BE2C (cell line): ENCODE data around the gene SFXN4.

Experiments
- DNase-seq: peaks from one replicate; pipeline ENCODE4 v3.0.0-alpha.2; 2020
- H3K27me3 ChIP-seq: fragments of 250-450 bp; sonication (Bioruptor Pico); 2 replicates; pipeline ENCODE4 v1.5.1; 2020; ENCODE audit warnings: mild to moderate bottlenecking
- H3K36me3 ChIP-seq: fragments of 250-450 bp; sonication (Bioruptor Pico); 2 replicates; pipeline ENCODE4 v1.5.1; 2020; ENCODE audit warnings: mild to moderate bottlenecking
- H3K4me1 ChIP-seq: fragments of 250-450 bp; sonication (Bioruptor Pico); 2 replicates; pipeline ENCODE4 v1.5.1; 2020
- H3K4me3 ChIP-seq: 2 replicates; pipeline ENCODE4 v1.5.1; 2011; ENCODE audit warnings: low read depth, low read length
- H3K9me3 ChIP-seq: fragments of 250-450 bp; sonication (Bioruptor Pico); 2 replicates; pipeline ENCODE4 v1.5.1; 2020
- CTCF ChIP-seq: IDR thresholded peaks from 2 replicates; pipeline ENCODE4 v1.5.1; 2012; ENCODE audit warnings: mild to moderate bottlenecking, low read depth, low read length

Gene SFXN4

DNA sequence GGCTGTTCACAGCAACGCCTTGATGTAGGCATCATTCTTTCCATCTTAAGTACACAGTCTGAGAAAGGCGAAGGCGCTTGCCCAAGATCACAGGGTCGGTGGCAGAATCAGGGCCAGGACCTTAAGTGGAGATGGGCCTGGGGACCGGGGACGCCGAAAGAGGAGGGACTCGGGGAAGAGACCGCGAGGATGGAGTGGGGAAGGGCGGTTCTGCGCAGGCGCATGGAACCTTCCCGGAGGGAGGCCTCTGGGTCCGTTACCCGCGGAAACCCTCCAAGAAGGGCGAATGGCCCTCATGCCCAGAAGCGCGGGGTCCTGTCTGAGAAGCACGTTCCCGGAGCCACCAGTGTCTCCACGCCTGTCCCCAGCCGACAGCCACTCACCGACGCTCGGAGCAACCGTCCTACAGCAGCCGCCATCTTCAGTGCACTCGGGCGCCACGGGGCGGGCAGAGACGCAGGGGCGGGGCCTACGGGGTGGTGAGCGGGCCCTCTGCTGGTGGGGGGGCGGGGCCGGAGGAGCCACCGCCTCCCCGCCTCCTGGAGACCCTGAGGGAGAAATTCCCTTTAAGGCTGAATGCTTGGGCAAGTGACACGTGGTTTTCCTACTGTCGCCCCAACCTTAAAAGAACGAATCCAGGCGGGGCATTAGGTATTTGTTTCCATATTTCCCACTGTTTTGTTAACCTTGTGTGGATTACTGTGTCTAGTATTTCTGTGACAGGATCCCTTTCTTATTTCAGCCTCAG, 13.0 kb upstream of the SFXN4 start, which contains the start of gene PRDX3:
PRDX3 (minus strand) TSS at position 441 of the 748 bp plus-strand sequence; CDS start at position 419, 22 bp downstream.
- H3K4me3 ChIP-seq: peak within 1 kb of the TSS; percentile 93
- peaks cover 8% of the 10 kb centered on the region for H3K4me1 ChIP-seq
- H3K9me3 ChIP-seq: no peaks in the 10 kb centered on the region
- H3K36me3 ChIP-seq: peaks cover 25% of the 10 kb centered on the region
- no peak for TF ChIP-seq CTCF
- peak; percentile 96 for DNase-seq
- no peaks in the 10 kb centered on the region for H3K27me3 ChIP-seq

DNA sequence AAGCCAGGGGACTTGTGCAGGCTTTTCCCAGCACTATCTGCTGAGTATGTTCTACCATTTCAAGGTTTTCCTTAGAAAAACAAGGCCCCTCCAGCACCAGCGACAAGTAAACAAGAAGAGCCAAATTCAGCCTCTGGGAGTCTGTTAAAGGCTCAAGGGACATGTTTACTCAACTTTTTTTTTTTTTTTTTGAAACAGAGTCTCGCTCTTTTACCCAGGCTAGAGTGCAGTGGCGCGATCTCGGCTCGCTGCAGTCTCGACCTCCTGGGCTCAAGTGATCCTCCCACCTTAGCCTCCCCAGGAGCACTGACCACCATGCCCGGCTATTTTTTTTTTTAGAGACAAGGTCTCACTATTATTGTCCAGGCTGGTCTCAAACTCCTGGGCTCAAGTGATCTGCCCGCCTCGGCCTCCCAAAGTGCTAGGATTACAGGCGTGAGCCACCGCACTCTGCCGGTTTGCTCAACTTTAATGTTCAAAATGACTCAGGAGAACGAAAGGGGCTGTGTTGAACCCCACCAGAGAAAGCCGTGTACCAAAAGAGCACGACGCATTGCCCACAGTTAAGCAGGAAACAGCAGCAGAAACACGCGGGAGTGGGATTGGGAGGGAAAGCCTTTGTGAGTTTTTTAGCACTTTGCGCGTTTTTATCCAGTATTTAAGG, 12.3 kb upstream of the SFXN4 start:
- DNase-seq: no peak
- H3K36me3 ChIP-seq: peaks cover 30% of the 10 kb centered on the region
- H3K4me3 ChIP-seq: peak overlapping the region; percentile 93
- peaks cover 8% of the 10 kb centered on the region for H3K4me1 ChIP-seq
- H3K9me3 ChIP-seq: no peaks in the 10 kb centered on the region
- no peak for TF ChIP-seq CTCF
- no peaks in the 10 kb centered on the region for H3K27me3 ChIP-seq

GRCh38 chr10:119176166-119176565, 10.7 kb upstream of the SFXN4 start:
- no peaks in the 10 kb centered on the region for H3K9me3 ChIP-seq
- H3K4me1 ChIP-seq: peaks cover 8% of the 10 kb centered on the region
- no peak overlapping the region for H3K4me3 ChIP-seq
- TF ChIP-seq CTCF: no peak
- H3K36me3 ChIP-seq: peaks cover 45% of the 10 kb centered on the region
- H3K27me3 ChIP-seq: no peaks in the 10 kb centered on the region
- no peak for DNase-seq

DNA sequence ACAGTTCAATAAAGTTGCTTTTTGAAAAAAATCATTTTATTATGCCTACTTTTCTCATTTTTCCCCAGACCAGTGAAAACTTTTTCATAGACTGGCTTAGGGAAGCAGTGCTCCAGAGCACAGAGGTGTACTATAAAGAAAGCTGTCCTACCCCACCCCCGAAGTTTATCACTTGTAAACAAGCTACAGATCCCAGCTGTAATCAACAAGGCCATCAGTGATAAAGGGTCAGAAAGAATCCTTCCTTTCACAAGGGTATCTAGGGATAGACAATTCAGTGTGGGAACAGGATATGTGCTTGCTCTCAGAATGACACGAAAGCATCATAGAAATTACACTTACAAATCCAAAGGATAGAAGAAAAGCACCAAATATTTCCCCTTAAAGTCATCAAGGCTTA, 8.6 kb upstream of the SFXN4 start:
- Histone ChIP-seq H3K36me3 (peaks cover 61% of the 10 kb centered on the region), H3K4me3 (no peak overlapping the region), H3K9me3 (no peaks in the 10 kb centered on the region), H3K4me1 (peaks cover 7% of the 10 kb centered on the region), H3K27me3 (no peaks in the 10 kb centered on the region)
- no peak for DNase-seq
- no peak for TF ChIP-seq CTCF

DNA sequence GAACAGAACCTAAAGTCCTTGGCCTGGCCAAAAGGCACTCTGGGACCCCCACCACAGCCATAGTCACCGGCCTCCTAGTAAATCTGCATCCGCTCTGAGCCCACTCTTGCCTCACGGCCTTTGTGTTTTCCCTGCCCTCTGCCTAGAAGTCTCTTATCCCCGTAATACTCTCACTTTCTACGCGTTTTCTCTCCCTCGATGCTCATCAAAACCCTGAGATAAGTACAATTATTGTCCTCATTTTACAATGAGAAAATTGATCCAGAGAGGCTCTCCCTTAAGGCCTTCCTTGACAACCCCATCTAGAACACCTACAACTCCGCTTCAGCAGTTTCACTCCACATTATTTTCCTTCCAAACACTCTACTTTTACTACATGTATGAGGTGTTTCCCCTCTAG, 1.5 kb upstream of the SFXN4 start:
- Histone ChIP-seq H3K9me3 (no peaks in the 10 kb centered on the region), H3K4me1 (peaks cover 5% of the 10 kb centered on the region; the same call in 1 of the 2 replicates), H3K36me3 (peaks cover 50% of the 10 kb centered on the region), H3K27me3 (no peaks in the 10 kb centered on the region), H3K4me3 (no peak overlapping the region)
- no peak for DNase-seq
- no peak for TF ChIP-seq CTCF

- no peak overlapping the region for H3K4me3 ChIP-seq
- peaks cover 5% of the 10 kb centered on the region; the same call in 1 of the 2 replicates for H3K4me1 ChIP-seq
- TF ChIP-seq CTCF: no peak
- no peaks in the 10 kb centered on the region for H3K27me3 ChIP-seq
- peaks cover 50% of the 10 kb centered on the region for H3K36me3 ChIP-seq
- no peaks in the 10 kb centered on the region for H3K9me3 ChIP-seq
- no peak for DNase-seq
These were observed 1.1 kb upstream of the SFXN4 start for GRCh38 chr10:119166564-119166963.
